Stimulated activated CD4-positive, alpha-beta T cell treated with anti-CD3 and anti-CD28 coated beads, Interleukin-1b, Interleukin-23, amount 100 ng/mL, for 4 hours (primary cell): ENCODE measurements around the gene SSU72.
A peak's percentile ranks its signal among the peaks of the same experiment; 100 is the strongest.
"Not testable (repeated sequence)": the region's sequence is repeated elsewhere in the genome, so short reads cannot be mapped to it uniquely, and the experiment has no call there.

Experiments
- DNase-seq, 2 donors: peaks; one replicate each; pipeline ENCODE4 v3.0.0-alpha.2; 2020; ENCODE audit warnings: low read depth in 2 of 2

Gene SSU72

GRCh38 chr1:1527092-1527816 is 47.4 kb downstream of the SSU72 start:
- DNase-seq = no peak

- DNase-seq = not testable (repeated sequence)
Observed at GRCh38 chr1:1526476-1526875, 48.2 kb downstream of the SSU72 start.

- not testable (repeated sequence) for DNase-seq
Observed at GRCh38 chr1:1524750-1525383, 49.8 kb downstream of the SSU72 start.

GRCh38 chr1:1523651-1524050 is 51.0 kb downstream of the SSU72 start:
- not testable (repeated sequence) for DNase-seq

- not testable (repeated sequence) for DNase-seq
Observed at GRCh38 chr1:1523226-1523625, 51.4 kb downstream of the SSU72 start.

- DNase-seq = not testable (repeated sequence)
Observed at GRCh38 chr1:1522536-1522935, 52.1 kb downstream of the SSU72 start.

GRCh38 chr1:1521331-1521730 is 53.3 kb downstream of the SSU72 start:
- no peak for DNase-seq

- not testable (repeated sequence) for DNase-seq
Observed at GRCh38 chr1:1519805-1520505, 54.7 kb downstream of the SSU72 start.

GRCh38 chr1:1518621-1519007 is 56.0 kb downstream of the SSU72 start:
- DNase-seq = not testable (repeated sequence)

- DNase-seq = no peak
Observed at GRCh38 chr1:1517973-1518620, 56.6 kb downstream of the SSU72 start.

GRCh38 chr1:1516923-1517322 is 57.7 kb downstream of the SSU72 start:
- not testable (repeated sequence) for DNase-seq

GRCh38 chr1:1514376-1514775 is 60.3 kb downstream of the SSU72 start:
- not testable (repeated sequence) for DNase-seq

- not testable (repeated sequence) for DNase-seq
Observed at GRCh38 chr1:1513675-1514074, 61.0 kb downstream of the SSU72 start.

- DNase-seq = peak in 1 of 2 donors; percentile 28
Observed at GRCh38 chr1:1512425-1512824, 62.2 kb downstream of the SSU72 start.

- peak; percentile 92 to 94 for DNase-seq
Observed at GRCh38 chr1:1511533-1512285, 63.0 kb downstream of the SSU72 start, which contains the start of gene ATAD3A. Gene ATAD3A (plus strand): TSS chr1:1512162. CDS start chr1:1512269, 107 bp downstream.

- no peak for DNase-seq
Observed at GRCh38 chr1:1510912-1511532, 63.6 kb downstream of the SSU72 start.

GRCh38 chr1:1509465-1509850 is 65.2 kb downstream of the SSU72 start:
- DNase-seq = not testable (repeated sequence)

- not testable (repeated sequence) for DNase-seq
Observed at GRCh38 chr1:1508775-1509464, 65.7 kb downstream of the SSU72 start.

- DNase-seq = no peak
Observed at GRCh38 chr1:1507305-1507704, 67.4 kb downstream of the SSU72 start.

- not testable (repeated sequence) for DNase-seq
Observed at GRCh38 chr1:1505801-1506200, 68.9 kb downstream of the SSU72 start.
